Endometrial microvascular endothelial cells (primary cell): ENCODE measurements around the gene FTO. TPM values are rescaled to one million over a fixed set of nuclear protein-coding genes. Genes with fewer than 3 reads are reported as not detected.
"Not testable (repeated sequence)": the region's sequence is repeated elsewhere in the genome, so short reads cannot be mapped to it uniquely, and the experiment has no call there.

Source experiments
- in situ Hi-C: cut with HindIII; loops from 2 replicates; pipeline ENCODE4 v1.10.0; 2017; ENCODE audit warnings: low sequenced_read_pairs, low pct_unique_long_range_greater_than_20kb; ENCODE audit errors: inconsistent ontology term
- total RNA-seq: library from RNA; depleted of rRNA; stranded (reverse); fragments of >200 nt; gene quantifications from one replicate; pipeline ENCODE4 v1.2.3, GENCODE V29; 2015; ENCODE audit errors: inconsistent ontology term

FTO gene
- total RNA-seq, 1 donor from 2014 or later: 128 TPM

DNA sequence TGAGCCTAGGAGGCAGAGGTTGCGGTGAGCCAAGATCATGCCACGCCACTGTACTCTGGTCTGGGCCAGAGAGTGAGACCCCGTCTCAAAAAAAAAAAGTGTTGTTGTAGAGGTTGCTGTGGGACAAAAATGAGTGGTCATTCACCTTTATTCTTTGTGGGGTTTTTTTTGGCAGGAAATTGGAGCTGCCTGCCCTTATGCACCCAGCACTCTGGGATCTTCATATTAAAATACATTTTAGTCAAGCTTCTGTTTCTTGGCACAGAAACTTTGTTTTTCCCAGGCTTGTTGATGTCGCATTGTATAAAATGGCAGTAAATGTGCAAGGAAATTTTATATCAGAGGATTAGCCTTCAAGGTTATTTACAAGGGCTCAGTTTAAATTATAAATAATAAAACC lies 174.3 kb downstream of the FTO start:
- in situ Hi-C loops: no loop called here

DNA sequence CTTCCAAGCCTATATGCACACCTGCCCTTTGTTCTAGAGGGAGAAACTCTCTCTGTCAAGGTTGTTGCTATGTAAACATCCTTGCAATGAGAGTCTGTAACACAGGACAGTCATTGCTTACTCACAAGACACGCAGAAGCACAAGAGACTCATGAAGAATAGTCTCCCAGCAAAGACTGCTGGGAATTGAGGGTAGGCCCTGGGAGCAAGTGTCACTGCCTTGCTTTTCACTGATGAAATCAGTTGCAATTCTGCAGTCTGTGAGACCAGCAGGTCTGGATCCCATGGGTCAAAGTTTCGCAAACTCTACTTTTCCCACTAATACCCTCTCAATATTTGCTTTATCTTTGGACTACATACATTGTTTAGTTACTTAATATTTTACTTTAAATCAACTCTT lies 177.4 kb downstream of the FTO start:
- in situ Hi-C loops: no loop called here

DNA sequence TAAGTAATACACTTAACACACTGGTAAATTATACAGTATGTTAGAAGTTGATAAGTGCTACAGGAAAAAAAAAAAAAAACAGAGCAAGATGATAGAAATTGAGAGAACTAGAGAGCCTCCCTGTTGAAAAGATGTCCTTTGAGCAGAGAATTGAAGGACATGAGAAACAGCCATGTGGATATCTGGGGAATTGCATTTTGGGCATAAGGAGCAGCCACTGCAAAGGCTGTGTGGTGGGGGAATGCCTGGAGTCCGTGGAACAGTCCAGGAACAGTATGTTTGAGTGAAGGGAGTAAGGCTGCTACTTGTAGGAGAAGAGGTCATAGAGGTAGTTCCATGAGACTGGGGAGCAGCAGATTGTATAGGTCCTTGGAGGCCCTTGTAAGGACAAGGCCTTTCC lies 178.4 kb downstream of the FTO start:
- in situ Hi-C loops: no loop called here

DNA sequence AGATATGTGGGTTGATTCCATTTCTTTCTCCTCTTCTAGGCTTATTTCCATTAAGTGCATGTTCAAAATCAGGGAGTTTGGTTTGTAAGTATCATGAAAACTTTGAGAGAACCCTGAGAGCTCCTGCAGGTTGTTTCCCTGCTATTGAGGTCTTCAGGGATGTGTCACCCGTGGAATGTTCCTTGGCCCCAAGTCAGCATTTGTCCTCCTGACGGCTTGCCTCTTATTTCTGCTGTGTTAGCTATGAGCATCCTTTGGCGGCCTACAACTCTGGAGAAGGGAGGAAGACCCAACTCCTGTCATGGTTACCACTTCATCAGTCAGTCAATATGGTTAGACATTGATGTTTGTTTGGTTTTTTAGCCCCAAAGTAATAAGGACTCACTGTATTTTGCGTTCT lies 180.8 kb downstream of the FTO start:
- in situ Hi-C loops: no loop called here

DNA sequence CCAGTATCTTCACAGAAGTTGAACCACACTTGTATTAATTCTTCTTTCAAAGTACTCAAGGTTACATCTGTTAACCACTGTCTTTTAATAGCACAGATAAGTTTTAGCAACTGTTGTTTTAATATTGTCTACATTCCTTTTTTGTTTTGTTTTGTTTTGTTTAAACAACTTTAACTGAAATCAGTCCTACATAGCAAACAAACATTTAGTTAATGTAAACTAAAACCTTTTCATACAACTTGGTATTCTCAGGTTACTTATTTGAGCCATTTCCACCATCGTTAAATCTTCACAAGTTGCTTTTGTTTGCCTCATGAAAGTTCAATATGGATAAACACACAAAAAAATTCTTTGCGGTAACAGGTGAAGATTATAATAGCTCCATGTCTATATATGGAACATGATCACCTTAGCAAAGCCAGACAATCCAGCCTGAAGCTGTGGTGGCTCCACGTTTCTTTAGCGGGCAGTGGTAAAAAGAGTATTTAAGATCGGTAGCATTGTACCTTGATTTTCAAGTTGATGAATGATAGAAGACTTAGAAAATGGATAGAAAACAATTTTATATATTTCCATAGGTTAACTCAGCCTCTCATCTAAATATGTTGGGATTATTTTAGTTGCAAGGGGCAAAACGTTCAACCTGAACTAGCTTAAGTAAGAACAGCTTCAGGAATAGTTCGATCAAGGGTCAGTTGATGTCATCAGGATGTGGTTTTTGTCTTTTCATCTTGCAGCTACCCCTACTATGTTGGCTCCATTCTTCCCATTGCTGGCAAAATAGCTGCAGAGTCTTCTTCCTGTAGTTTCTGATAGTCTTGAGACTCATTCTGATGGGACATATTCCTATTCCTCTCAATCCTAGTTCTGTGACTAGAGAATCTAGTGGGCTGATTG lies 182.8 kb downstream of the FTO start:
- in situ Hi-C loops: no loop called here

DNA sequence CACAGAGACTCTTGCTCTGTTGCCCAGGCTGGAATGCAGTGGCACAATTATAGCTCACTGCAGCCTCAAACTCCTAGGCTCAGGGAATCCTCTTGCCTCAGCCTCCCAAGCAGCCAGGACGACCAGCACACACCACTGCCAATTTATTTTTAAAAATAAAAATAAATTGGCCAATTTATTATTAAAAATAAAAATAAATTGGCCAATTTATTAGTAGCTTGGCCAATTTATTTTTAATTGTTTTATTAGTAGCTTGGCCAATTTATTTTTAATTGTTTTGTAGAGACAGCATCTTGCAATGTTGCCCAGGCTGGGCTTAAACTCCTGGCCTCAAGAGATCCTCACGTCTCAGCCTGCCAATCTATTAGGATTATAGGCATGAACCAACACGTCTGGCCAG lies 184.3 kb downstream of the FTO start:
- in situ Hi-C loops: no loop called here

DNA sequence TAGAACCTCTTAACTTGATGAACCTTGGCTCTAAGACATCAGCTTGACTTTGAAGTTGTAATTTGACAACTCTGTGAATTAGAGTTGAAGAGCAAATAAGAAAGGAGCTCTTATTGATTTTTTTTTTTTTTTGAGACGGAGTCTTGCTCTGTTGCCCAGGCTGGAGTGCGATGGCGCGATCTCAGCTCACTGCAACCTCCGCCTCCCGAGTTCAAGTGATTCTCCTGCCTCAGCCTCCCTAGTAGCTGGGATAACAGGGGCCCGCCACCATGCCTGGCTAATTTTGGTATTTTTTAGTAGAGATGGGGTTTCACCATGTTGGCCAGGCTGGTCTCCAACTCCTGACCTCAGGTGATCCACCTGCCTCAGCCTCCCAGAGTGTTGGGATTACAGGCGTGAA lies 186.9 kb downstream of the FTO start:
- in situ Hi-C loops: not testable (repeated sequence)

DNA sequence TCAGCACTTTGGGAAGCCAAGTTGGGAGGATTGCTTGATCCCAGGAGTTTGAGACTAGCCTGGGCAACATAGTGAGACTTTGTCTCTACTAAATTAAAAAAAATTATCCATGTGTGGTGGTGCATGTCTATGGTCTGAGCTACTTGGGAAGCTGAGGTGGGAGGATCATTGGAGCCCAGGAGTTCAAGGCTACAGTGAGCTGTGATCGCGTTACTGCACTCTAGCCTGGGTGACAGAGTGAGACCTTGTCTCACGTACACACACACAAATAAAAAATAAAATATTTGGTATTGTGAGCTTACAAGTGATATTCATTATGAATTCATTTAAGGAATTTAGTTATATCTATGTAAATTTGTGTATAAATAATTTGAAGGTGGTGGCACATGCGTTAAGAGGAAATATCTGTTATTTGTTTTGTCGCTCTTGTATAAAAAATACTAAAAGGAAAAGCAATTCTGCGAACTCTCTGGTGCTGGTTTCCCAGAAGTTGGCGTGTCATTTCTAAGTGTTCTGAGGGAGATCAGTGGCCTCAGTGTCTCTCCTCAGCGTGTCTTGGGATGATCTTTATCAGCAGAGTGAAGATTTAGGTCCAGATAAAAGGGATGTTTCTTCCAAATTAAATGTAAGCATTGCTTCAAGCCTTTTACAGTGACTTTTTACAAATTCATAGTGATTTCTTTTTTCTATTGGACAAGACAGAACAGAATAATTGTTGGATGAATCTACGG lies 187.6 kb downstream of the FTO start:
- in situ Hi-C loops: no loop called here

DNA sequence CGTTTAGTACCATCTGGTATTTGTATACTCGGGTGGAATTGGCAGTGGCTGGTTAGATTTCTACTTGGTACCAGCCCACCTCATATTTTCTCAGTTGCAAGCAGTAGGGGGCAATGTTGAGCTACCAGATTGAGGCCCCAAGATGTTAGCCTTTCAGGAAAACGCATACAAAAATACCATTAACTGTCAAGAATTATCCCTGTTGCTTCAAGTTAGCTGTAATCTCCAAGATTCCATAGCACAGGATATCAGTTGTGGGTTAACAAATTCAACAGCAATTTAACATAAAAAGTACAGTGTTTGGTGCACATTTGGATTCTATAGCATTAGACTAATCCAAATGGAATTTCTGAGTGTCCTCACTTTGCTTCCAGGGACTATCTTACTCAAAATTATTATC lies 188.2 kb downstream of the FTO start:
- in situ Hi-C loops: no loop called here

DNA sequence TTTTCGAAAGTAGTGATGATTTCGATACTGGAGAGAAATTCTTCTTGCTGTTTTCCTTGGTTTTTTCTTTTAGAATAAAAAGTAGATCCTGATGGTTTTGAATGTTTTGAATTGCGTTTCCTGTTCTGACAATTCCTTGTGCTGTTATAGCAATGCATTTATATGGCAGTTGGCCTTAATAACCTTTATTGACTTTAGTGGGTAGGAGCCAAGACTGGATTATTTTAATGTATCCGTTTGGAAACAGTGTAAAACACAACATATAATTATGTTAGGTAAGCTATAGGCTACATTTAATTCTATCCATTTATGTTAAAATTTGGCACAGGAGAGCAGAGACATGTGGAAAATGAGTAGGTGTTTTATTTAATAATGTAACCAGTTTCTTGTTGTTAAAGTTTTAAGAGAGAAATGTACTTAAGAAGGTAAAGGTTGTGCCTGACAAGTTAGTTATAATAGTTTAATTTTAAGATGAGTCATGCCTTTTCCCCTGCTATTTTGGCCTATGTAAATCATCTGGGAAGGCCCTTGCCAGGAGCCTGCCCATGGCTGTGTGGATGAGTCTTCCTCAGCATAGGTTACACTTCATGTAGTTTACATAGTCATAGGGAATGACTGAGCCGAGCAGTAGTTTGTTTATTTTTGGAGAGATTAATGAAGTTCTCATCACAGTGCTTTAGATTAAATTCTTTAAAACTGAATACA lies 189.9 kb downstream of the FTO start:
- in situ Hi-C loops: no loop called here

DNA sequence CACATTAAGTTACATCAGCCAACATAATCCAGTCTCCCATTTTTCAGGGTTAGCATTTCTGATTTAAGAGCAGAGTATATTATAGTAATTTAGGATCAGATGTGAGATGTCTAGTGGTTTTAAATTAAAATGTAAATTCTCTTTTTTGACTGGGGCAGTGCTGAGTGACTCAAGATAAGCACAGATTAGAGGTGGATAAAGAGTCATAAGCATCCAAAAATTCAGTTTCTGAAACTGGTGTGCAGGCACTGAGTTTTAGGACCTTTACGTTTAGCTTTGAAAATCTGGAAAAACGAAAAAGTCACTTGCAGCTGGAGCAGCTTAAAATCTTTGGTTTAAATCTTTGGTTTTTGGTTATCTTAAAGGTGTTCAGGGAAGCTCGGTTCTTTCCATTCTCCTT lies 190.7 kb downstream of the FTO start:
- in situ Hi-C loops: no loop called here

DNA sequence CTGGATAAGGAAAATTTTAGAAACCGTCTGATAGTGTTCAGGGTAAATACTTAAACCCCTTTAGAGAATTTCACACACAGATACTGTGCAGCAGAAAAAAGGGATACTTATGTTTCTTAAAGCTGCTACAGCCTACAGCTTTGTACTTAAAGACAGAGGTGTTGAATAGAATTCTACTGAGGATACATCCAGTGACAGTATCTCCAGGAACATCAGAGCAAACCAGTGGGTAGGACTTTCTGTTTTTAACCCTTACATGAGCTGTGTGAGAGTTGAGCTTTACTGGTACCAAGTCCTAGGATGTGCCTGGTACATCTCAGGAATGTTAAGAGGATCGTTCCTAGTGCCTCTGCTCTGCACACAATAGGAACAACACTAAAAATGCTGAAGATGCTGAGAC lies 191.5 kb downstream of the FTO start:
- in situ Hi-C loops: no loop called here

DNA sequence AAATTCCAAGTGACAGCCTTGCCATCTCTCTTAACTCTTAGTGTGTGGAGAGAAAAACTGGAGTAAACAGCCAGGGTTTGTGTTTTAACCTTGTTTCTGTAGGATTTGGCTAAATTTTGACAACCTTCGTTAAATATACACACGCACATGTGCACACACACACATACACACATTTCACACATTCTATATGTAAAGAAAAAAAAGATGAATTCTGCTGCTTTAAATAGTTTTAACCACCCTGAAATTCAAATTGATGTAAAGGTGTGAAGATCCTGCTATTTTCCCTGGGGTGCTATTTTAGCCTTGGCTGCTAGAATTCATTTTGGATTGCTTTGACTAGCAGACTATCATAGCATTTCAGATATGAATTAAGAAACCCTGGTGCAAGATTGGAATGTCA lies 191.9 kb downstream of the FTO start:
- in situ Hi-C loops: no loop called here

DNA sequence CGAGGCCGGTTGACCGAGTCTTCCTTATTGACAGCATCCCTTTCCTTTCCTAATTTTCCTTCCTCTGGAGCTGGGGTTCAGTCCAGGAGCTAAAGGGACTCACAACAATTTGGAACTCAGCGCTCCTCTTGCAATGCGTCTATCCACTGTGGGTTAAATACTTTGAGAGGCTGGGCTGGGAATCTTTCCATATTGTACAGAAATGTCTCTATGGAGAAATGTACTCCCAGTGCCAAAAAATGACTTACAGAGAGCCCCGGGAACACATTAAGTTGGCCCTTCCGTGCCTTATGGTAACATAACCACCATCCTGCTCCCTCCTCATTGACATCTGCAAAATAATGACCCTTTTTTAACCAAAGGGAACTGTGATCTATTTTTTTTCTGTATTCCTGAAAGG lies 192.8 kb downstream of the FTO start:
- in situ Hi-C loops: no loop called here

DNA sequence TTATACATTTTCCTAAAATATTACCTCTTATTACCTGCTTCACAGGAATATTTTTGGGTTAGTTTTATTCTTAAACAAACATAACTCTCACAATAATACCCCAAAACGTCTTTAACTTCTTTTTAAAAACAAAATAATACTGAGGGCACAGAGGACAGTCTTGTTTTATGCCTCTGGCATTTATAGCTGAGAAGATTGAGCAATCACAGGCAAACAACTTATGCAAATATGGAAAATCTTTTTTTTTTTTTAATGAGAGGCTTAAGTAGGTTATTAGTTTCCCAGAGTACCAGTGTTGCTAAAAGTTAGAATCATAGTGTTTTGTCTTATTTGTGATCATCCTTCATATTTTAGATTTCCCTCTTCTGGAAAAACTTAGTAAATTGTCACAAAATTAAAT lies 195.0 kb downstream of the FTO start:
- in situ Hi-C loops: no loop called here

DNA sequence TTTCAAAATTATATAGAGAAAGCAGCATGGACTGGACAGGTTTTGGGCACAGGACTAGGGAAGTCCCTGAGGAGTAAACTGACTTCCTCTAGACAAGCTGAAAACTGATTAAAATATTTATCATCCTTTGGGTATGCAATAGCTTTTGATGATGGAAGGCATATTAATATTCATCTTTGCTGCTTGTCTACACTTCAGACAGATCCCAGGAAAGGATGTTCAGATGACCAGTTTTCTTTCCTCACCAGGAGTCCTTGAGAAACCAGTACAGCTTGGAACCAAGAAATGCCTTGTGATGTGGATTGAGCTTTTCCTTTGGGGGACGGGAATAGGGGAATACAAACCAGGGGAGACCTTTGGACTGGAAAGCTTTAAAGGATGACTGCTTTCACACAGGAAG lies 195.5 kb downstream of the FTO start:
- in situ Hi-C loops: no loop called here

DNA sequence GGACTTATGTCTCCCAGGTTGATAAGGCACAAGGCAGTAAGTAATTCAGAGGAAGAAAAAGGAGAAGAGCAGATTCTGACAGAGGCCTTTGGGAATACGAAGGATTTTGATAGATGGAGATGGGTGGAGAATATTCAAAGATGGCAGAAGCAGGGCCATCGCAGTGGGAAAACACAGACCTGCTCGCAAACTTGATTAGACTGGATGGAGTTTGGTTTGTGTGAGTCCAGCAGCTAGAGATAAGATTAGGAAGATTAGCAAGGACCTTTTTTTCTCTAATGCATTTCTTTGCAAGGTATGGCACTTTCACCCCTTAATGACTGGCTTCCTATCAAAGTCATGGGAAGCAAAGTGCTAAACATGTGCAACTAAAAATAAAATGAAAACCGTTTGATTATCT lies 196.7 kb downstream of the FTO start:
- in situ Hi-C loops: no loop called here

DNA sequence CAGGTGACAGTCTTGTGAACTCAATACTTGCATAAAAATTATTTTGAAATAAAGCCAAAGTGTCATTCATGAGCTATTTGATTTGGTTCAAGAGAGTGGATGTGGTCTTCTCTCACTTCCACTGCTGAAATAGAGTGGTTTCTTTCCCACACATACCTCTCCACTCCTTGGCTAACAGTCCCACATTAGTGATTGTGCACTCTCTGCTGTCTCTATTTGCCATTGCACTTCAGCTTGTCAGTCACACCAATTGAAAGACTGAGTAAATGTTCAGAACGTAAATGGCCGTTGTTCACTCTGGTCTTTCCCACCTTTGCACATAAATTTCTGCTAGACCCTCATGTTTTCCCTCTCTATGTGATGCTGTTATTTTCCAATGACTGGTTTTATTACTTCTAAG lies 197.5 kb downstream of the FTO start:
- in situ Hi-C loops: no loop called here

DNA sequence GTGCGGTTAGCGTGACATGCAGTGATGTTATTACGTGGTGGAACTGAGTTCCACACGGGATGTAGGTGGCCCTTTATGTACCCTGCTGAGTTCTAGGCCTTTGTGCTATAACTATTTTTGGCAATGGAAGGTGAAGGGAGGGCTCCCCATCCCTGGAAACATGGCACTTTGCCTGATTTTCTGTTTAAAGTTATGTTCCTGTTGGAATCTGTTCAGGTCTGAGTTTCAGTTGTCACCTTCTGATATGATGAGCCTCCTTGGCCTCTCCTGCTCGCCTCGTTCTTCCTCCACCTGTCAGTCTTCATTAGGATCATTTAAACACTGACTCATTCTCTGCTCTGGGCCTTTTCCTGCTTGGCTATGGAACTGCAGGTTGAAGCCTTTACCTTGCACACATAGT lies 200.6 kb downstream of the FTO start:
- in situ Hi-C loops: no loop called here

DNA sequence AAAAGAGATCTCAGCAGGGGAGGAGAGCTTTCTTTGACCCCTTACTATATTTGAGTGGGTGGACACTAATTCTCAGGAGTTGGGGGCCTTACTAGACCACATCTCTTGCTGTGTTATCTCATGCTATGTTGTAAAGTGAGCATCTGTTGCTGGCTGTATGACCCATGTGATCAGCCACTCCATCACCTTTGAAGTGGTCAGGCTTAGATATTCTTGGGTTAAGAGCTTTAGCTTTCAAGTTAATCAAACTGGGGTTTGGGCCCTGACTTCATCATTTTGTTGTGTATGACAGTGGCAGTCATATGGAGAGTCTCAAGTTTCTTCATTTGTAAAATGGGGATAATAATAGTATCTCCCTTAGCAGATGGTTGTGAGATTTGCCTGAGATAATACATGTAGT lies 201.1 kb downstream of the FTO start:
- in situ Hi-C loops: no loop called here
